ENCODE measurements around the gene CACNA1H. TPM values are rescaled to one million over a fixed set of nuclear protein-coding genes. Genes with fewer than 3 reads are reported as not detected.

Gene CACNA1H
- total and polyA plus RNA-seq, 2 experiments from 2014 or later, result 9.1 TPM

DNA sequence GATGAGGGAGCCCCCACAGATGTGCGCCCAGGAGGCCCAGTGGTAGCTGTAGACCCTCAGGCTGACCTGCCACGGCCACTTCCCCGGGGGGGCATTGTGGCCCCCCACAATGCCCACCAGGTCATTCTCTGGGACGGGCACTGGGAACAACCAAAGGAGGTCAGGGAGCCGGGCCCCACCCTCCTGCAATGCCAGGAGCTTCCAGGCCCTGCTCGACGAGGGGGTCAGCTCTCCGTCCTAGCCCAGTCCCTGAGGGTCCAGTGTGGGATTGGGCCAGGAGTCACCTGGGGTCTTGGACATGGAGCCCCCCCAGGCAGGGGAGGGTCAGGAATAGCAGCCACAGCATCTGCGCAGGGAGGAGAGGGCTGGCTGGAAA, 109.9 kb downstream of the CACNA1H start:
- H3K4me3 ChIP-seq, result no peak overlapping the region
- no peaks in the 10 kb centered on the region for H3K9me2 ChIP-seq (replicated peaks; ENCODE audit: insufficient read depth)

DNA sequence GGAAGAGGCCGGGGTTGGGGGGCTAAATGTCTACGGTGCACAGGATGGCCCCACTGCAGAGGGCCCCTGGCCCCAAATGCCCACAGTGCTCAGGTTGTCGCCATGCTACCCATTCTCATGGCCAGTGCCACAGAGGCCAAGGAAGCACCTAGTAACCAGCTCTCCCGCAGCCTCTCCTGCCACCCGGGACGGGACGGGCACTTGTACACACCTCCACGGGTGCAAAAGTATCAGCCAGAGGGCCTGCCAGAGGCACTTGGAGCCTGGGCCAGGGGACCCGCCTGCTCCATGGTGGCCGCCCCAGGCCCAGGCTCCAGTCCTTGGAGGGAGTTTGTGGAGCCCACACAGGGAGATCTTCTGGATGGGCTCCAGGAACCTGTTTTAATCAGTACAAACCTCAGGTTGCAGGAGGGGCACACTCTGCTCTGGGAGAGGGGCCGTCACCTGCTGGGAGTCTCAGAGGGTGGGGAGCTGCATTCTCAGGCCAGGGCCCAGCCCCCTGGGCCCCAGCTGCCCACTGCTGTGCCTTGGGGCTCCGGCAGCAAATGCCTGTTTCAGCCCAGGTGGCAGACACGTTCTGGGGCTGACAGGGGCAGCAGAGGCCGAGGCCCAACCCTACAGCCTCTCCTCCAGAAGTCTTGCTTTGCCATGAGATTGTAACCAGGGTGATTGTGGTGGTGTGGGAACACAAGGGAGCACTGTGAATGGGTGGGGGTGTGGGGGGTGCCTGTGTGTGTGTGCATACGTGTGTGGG, 110.9 kb downstream of the CACNA1H start:
- Histone ChIP-seq H3K4me2 (no peak overlapping the region), H3K36me3 (replicated peaks; ENCODE audit: insufficient read depth, low read depth) (no peaks in the 10 kb centered on the region), H3K4me1 (ENCODE audit: insufficient read depth) (no peaks in the 10 kb centered on the region), H3K79me2 (no peaks in the 10 kb centered on the region), H2AFZ (no peak overlapping the region), H4K20me1 (ENCODE audit: insufficient read depth, poor library complexity, severe bottlenecking) (no peaks in the 10 kb centered on the region), H3K9me2 (replicated peaks; ENCODE audit: insufficient read depth) (no peaks in the 10 kb centered on the region), H3K27ac (no peak overlapping the region), H3K4me3 (no peak overlapping the region), H3K27me3 (peaks cover 8% of the 10 kb centered on the region), H3K9me3 (ENCODE audit: low read depth) (no peaks in the 10 kb centered on the region)
- DNase-seq (ENCODE audit: low spot score), result no peak
- TF ChIP-seq CTCF (IDR thresholded peaks at IDR 0.05; ENCODE audit: poor library complexity) (no peak), EZH2phosphoT487 (IDR thresholded peaks at IDR 0.05; ENCODE audit: low read depth, severe bottlenecking, unreplicated experiment) (no peak), EZH2 (IDR thresholded peaks at IDR 0.05; ENCODE audit: borderline replicate concordance) (no peak)
- 83% methylated on average over 15 of the region's 15 CpGs for WGBS (ENCODE audit: low lambda C conversion rate, missing lambda C conversion rate)

More for the DNA sequence above, 109.9 kb downstream of the CACNA1H start:
- H3K4me1 ChIP-seq (ENCODE audit: insufficient read depth), result no peaks in the 10 kb centered on the region
- WGBS (ENCODE audit: low lambda C conversion rate, missing lambda C conversion rate), result 94% methylated on average over 9 of the region's 9 CpGs
- TF ChIP-seq EZH2 (IDR thresholded peaks at IDR 0.05; ENCODE audit: borderline replicate concordance) (no peak), CTCF (IDR thresholded peaks at IDR 0.05; ENCODE audit: poor library complexity) (no peak), EZH2phosphoT487 (IDR thresholded peaks at IDR 0.05; ENCODE audit: low read depth, severe bottlenecking, unreplicated experiment) (no peak)
- peaks cover 8% of the 10 kb centered on the region for H3K27me3 ChIP-seq
- H3K36me3 ChIP-seq (replicated peaks; ENCODE audit: insufficient read depth, low read depth), result no peaks in the 10 kb centered on the region
- H3K4me2 ChIP-seq, result no peak overlapping the region
- H3K79me2 ChIP-seq, result no peaks in the 10 kb centered on the region
- H3K9me3 ChIP-seq (ENCODE audit: low read depth), result no peaks in the 10 kb centered on the region
- no peak for DNase-seq (ENCODE audit: low spot score)
- no peaks in the 10 kb centered on the region for H4K20me1 ChIP-seq (ENCODE audit: insufficient read depth, poor library complexity, severe bottlenecking)
- no peak overlapping the region for H3K27ac ChIP-seq
- H2AFZ ChIP-seq, result no peak overlapping the region

GRCh38 chr16:1264345-1265089, 111.6 kb downstream of the CACNA1H start:
- Histone ChIP-seq H3K9me2 (replicated peaks; ENCODE audit: insufficient read depth) (no peaks in the 10 kb centered on the region), H4K20me1 (ENCODE audit: insufficient read depth, poor library complexity, severe bottlenecking) (no peaks in the 10 kb centered on the region), H3K9me3 (ENCODE audit: low read depth) (no peaks in the 10 kb centered on the region), H3K27ac (no peak overlapping the region), H2AFZ (no peak overlapping the region), H3K4me1 (ENCODE audit: insufficient read depth) (no peaks in the 10 kb centered on the region), H3K4me2 (no peak overlapping the region), H3K79me2 (no peaks in the 10 kb centered on the region), H3K27me3 (peaks cover 6% of the 10 kb centered on the region), H3K36me3 (replicated peaks; ENCODE audit: insufficient read depth, low read depth) (no peaks in the 10 kb centered on the region), H3K4me3 (no peak overlapping the region)
- no peak for DNase-seq (ENCODE audit: low spot score)
- no peak for TF ChIP-seq EZH2 (IDR thresholded peaks at IDR 0.05; ENCODE audit: borderline replicate concordance)
- TF ChIP-seq CTCF (IDR thresholded peaks at IDR 0.05; ENCODE audit: poor library complexity), result no peak
- TF ChIP-seq EZH2phosphoT487 (IDR thresholded peaks at IDR 0.05; ENCODE audit: low read depth, severe bottlenecking, unreplicated experiment), result no peak
- 88% methylated on average over 16 of the region's 16 CpGs for WGBS (ENCODE audit: low lambda C conversion rate, missing lambda C conversion rate)
